Activated T-helper 9 cell treated with anti-CD3 and anti-CD28 coated beads, Interleukin-2, amount 50 U/mL, for 16 hours (primary cell): ENCODE data around the gene STX8.

Experiments
- DNase-seq: peaks from one replicate; pipeline ENCODE4 v3.0.0-alpha.2; 2020; ENCODE audit warnings: low read depth

Gene STX8

DNA sequence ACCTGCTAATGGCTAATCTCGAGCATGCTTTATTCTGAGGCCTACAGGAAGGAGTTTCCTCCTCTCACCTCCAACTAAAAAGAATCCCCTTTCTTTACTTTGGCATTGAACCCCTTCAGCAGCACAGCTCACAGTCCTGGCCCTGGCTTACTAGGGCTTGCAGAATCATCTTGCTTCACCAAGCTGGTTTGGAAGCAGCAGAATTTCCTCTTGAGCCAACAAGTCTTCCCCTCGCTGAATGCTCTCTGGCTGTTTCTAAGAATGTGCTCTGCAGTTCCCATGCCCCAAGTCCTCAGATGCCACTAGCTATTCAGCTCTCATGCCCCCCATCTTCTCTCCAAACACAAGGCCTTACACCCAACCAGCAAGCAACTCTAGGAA lies 283.1 kb downstream of the STX8 start:
- DNase-seq, result no peak

DNA sequence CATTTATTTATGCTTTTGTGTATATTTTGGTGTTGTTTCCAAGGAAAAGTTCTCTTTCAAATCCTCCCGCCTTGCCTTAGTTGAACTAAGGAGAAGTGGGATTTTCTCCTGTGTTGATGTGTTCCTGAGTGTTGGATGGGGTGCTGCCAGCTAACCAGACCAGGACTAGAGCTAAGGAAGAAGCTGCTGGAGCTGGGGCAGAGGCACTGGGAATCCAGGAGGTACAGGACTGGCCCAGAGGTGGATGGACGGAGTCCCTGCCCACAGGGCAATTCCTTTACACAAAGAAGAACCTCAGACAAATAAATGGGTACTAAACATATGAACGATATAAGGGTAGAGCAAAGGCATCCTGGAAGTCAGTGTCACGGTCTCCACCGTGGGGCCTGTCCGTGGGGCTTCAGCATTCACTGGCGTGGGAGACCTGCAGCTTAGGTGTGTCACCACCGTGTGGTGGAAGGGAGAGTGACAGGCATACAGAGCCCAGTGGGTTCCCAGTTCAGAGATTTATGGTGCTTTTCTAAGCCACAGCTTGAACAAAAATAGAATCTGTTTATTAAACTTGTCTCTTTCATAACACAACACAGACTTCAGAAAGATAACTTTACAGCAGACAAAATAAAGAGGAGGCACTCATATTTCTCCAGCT lies 283.6 kb downstream of the STX8 start:
- DNase-seq, result peak; percentile 8

DNA sequence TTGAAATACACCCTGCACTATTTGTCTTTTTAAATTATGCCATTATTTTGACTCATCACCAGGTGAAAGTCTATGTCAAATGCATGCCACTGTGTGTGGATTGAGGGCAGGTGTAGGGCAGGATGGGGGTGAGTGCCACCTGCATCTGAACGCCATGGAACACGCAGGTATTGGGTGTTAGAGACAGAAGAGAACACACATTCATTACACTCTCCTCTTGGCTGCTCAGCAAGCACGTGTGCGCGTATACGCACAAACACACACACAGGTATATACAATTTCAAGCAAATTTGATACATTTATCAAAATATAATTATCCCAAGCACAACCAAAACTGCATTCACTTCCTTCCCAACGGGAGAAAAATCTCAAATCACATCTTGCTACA lies 285.4 kb downstream of the STX8 start:
- no peak for DNase-seq

DNA sequence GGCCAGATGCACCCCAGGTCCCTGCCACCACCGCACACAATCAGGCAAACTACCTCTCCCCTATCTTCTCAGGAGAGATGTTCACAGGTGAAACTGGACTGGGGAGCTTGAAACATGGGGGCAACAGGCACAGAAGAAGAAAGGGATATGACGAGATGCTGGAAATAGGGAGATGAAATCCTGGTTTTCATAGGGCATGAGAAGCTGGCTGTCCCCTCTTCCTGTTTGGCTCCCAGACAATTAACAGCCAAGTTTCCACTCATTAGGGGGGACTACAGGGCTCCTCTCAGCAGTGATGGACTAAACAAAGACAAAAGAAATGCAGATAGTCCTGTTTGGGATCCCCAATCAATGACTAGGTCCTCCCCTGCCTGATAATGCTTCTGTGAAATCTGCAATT lies 288.3 kb downstream of the STX8 start:
- no peak for DNase-seq

DNA sequence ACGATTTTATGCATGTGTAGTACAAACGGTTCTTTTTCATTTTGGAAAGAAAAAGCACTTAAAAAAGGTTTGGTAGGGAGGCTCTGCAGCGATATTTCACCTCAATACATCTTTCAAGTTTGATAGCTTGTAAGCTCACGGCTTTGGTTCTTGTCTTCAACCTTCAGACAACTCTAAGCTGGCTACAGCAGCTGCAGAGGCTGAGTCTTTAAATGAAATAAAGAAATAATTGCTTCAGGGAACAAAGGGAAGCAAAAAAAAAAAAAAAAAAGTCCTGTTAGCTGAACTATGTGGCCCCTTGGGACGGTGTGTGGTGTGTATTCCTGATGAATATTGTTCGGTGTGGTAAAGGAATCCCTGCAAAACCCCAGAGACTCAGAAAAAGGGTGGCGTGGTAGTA lies 289.2 kb downstream of the STX8 start:
- DNase-seq, result no peak

DNA sequence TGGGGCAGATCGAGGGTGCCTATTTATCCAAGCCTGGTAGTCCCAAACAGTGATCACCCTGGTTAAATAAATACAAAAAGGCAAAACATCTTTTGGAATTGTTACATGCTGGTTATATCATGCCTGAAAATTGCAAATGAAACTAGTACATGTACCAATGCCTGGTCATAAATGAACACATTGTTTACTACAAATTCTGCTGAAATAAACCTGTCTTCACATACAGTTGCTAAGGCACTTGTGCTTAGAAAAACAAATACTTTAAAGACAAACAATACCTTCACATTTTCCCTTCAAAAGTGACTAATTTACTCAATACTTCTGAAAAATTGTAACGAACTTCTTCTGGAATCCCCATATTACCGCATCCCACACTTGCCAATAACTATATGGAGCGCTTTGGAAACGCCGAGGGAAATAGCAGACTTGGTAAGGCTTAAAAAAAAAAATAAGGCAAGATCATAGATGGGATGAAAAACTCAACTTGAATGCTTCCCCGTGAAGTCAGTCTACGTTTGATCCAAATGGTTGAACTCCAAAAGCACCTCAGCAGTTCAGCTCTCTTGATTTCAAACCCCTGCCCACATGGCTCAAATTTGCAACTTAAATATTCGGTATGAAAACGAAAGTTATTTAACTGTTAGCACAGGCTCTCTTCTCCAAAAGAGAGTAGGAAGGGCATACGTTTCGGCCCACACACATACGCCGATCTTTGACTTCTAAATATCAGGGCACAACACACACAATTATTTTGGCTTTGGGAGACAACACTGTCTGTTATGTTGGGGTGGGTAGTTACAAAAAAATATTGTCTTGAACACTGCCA lies 289.8 kb downstream of the STX8 start:
- no peak for DNase-seq

DNA sequence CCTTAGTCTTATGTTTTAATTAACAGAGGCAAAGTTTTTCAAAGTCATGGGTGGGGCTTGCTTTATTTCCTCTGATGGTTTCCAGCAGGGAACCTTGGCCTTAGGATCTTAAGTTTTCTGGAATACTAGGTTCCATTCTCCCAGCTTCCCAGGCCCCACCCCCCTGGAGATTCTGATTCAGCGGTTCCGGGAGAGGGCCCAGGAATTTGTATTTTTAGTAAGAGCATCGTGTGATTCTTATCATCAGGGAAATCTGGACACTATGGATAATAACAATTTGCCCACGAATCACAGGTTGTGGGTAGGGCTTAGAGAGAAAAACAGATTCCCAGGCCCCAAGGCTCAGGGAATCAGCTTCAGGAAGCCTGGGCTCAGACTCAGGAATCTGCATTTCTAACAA lies 290.7 kb downstream of the STX8 start:
- no peak for DNase-seq

DNA sequence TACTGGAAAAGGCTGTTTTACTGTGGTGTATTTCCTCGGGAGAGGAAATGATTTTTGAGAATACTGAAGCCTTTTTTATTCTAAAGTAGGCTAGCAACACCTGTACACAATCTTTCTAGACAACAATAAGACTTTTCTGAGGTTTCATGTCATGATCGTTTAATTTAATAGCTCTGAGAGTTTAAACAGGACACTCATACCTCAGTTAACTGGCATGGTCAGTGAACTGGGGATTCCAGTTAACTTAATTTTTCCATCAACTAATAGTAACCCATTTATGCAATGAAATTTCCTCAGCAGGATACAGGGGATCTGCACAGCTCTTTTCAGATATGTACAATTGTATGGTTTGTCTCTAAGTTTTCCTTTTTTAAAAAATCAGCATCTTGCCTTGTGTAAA lies 291.7 kb downstream of the STX8 start:
- DNase-seq, result no peak

DNA sequence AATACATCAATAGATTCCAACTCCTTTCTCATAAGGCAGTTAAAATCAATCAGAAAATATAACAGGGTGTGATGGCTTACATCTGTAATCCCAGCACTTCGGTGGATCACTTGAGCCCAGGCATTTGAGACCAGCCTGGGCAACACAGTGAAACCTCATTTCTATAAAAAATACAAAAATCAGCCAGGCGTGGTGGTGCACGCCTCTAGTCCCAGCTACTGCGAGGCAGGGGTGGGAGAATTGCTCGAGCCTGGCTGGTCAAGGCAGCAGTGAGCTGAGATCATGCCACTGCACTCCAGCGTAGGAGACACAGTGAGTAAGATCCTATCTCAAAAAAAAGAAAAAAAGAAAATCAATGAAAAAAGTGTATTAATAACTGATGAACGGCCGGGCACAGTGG lies 295.7 kb downstream of the STX8 start:
- DNase-seq, result no peak

DNA sequence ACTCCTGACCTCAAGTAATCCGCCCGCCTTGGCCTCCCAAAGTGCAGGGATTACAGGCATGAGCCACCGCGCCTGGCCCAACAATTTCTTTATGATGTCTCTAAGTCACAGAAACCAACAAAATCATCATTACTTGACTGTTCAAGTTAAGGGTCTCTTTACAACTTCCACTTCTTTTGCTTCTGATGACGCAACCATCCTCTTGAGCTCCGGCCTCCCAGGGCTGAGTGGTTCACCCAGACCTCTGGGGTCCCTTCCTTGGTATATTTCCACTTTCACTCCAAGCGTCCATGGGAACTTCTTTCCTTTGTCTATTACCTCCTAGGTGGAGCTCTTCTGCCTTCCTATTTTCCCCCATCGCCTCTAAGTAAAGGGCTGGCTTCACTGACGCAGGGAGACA lies 300.6 kb downstream of the STX8 start:
- no peak for DNase-seq

DNA sequence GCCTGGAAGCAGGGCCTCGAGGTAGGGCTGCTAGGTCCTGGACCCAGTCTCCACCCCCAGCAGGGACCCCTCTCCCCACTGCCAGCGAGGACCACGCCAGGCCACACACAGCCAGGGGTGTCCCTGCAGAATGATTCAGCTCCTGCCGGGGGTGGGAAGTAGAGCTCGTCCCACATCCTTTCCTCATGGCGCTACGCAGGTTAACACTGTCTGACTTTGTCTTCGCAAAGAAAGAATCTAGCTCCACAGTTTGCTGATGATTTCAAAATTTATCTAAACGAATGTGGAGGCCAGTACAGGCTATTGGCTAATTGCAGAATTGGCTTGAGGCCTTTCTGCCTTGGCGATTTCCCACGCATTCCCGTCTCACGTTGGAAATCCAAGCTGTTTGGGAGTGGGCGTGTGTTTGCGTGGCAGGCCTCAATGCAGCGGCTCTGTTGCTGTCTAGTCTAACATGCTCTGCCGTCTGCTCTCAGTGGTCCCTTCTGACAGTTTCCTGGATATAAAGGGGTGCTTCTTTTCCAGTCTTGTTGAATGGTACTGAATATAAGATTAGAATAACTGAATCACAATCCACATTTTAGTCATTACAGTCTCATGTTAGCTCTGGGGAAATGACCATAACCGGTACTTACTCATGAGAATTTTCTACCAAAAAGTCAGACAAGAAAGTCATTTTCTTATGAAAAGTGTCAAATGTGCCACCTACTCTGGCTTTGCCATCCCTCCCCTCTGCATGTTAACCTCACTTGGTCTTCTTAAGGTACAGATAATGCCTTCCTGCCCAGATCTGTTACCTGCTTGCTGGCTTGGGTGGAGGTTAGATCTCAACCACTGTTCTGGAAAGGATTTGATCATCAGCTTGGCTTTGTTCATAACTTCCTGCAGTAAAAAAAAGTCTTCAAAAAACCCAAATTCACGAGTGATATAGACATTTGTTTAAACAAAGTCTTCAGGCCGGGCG lies 301.9 kb downstream of the STX8 start:
- DNase-seq, result no peak

DNA sequence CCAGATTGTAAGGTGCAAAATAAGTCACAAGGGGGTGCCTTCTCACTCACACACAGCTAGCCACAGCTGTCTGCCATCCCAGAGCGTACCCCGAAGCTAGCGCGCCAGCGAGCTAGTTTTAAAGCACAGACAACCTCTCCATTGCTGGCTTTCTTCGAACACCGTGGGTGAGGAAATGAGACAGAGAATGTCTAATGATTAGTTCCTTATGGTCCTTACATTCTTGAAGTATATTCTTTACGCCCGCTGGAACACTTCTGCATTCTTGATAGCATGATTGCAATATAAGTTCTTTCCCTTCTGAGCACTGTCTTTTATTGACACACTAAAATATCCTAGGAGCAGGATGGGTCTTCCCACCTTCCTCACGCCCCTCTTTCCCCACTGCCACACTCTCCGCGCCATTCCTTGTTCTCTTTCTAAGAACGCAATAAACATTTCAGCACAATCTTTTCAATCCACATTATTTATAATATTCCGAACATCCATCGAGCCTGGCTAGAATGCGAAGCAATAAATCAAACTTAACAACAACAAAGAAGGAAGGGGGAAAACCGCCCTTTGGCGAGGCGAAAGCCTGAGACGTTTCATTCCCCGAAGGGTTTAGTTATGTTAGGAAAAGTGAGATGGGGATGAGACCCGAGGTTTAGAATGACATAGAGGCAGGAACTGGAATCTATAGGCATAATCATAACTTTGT lies 303.0 kb downstream of the STX8 start:
- DNase-seq, result no peak

DNA sequence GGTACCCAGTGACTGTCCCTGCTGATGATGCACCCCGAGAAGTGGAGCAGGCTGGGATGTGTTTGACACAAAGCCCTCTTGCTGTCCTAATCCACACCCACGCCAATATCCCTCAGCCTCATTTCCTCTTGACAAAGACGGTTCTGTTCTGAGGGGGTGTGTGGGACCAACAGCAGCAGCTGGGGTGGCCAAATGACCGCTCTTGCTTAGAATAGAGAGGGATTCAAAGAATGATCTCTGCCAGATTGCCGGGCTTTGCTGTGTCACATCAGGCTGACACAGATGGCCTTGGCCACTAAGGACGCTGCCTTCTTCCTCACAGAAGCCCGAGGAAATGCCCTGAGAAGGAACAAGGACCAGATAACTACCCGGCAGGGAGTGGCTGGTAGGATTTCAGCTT lies 303.6 kb downstream of the STX8 start:
- no peak for DNase-seq

DNA sequence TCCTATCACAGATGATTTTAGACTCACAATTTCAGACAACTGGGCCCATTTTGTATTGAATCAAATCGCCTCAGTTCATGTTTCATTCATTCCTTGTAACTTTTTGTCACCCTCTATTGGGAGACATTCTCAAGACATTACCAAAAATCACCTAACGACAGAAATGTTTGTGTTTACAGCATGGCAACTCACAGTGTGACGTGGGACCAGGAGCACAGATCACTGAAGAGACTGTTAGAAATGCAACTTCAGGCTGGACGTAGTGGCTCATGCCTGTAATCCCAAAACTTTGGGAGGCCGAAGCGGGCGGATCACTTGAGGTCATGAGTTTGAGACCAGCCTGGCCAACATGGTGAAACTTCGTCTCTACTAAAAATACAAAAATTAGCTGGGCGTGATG lies 304.7 kb downstream of the STX8 start:
- no peak for DNase-seq

DNA sequence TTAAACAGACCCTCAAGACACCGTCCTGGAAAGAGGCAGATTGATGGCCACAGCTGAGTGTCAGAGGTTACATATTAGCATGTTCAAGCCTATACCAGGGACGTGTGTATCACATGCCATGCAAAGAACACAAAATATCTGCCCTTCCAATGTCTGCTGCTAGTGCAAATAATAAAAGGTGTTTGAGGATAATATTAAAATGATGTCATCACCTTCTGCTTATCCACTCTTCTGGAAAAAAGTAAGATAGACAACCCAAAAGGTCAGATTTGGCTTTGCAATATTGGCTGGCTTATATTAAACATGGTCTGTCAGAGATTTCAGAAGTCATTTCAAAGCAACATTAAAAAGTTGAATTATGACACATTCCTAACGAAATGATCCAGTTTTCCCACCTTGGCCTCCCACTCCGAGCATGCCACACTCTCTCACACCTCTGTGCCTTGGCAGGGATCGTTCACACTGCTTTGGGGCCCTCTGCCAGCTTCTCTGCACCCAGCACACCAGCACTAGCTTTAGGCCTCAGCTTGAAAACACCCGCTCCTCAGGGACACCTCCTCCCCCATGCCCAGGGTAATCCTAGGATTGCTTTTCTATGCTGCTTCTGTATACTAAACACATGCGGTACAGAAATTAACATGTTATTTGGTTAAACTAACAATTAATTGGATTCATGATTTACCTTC lies 306.1 kb downstream of the STX8 start:
- no peak for DNase-seq

DNA sequence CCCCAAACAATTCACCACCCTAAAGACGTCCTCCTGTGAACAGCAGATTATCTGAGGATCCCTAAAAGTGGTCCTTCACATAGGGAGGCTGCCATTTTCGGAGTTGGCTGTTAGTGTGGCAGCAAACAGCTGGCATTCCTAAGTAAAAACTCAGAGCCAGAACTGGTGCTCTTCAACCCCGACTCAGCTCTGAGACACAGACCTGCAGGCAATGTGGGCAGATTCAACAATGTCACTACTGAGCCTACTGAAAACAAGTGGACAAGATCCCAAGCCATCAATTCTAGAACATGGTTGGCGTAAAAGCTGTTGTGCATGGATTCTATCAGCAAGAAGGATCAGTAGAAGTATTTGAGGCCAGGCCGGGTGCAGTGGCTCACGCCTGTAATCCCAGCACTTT lies 307.1 kb downstream of the STX8 start:
- DNase-seq, result no peak

DNA sequence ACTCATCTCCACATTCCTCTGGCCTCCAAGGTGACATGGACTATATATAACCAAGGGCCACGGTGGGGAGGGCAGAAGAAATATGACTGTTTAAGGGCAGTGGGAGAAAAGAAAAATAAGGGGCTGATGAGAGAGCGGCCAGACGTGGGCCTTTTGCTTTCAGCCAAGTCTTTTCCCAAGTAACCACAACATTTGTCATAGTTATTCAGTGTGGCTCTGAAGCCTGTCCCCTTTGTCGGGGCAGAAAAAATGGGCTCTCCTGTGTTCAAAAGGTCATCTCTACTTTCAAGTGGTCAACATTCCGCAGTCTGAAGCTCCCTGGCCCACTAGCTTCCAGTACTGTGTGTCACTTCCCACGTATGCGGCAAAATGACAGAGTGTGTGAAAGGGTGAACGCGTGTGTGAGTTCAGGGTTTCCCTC lies 308.9 kb downstream of the STX8 start:
- no peak for DNase-seq

DNA sequence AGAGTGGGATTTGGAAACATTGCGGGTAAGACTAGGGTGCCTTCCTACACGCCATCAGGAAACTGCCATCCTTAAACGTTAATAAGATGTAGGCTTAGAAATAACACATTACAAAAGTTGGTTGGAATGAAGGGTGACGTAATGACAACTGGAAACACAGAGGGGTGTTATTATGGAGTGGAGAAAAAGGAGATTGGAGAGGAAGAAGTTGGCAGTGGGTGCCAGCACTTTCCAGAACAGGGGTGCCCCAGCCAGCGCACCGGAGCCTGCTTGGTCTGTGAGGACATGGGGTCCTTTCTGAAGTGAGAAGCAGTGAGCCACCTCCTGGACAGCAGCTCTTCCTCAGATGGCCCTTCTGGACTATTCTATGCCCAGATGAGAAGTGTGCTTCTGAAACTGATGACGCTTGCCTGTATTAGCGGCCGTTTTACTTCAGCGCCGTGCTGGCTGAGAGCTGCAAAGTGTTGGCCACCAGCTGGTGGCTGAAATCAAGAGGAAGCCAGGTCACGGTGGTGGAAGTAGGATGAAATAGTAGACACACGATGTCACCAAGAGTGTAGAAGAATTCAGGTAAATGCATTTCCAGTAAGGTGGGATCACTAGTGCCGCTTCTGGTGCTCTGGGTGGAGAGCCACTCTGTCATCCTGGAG lies 309.5 kb downstream of the STX8 start:
- DNase-seq, result no peak

DNA sequence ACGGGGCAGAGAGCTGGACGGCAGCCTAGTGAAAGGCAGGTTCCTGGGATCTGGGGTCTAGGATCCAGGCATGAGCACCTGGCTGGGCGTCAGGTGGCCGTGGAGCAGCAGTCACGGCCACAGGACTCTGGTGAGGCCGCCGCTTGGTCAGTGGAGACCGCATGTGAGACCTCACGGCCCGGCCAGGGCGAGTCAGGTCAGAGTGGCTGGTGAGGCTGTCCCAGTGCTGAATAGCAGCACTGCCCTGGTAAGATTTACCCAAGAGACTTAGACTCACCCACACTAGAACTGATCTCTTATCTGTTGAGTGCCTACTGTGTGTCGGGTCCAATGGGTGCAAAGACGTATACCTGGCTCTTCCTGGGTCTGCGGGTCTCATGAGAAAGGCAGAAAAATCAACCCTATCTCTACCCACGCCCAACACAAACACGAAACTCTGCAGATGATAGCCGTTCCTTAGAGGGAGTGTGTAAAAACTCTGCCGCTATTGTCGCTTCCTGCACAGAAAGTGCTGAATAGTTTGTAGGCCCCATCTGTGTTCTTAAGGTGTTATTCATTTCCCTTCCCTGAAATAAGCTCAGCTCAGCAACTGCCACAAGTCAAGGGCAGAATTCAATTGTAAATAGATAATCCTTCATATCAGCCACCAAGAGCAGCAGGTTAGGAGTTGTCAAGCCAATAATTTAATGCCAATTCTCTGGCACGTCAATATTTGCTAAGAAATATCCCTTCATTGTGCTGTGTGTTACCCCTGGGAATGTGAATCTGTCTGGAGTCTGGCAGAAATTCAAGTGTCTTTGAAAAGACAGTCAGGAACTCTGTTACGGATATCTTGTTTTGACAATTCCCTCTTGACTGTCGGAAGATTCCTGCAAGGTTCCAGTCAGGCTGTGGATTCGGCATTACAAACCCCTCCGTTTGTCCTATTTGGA lies 314.3 kb downstream of the STX8 start:
- DNase-seq, result no peak

DNA sequence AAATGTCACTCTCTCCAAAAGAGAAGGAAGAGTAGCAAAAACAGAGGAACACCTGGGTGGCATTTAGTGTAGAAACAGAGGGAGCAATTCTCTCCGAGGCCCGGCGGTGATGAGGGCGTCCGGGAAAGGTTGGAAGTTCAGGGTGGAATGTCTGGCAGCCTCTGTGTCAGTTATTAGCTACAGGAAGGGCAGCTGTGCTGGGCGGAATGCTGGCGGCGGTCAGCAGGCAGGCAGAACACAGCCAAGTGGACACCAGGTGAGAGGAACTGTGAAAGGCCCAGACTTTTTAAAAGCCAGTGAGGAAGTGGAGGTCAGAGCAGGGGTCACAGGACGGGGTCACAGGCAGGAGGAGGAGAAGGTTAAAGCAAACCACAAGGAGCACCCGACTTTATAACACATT lies 316.2 kb downstream of the STX8 start:
- DNase-seq, result no peak
